GM04504 (cell line): ENCODE results near the gene CORIN.

ENCODE experiments used
- DNase-seq: peaks from one replicate; pipeline ENCODE4 v3.0.0-alpha.2; 2012; ENCODE audit warnings: low read depth

CORIN gene

DNA sequence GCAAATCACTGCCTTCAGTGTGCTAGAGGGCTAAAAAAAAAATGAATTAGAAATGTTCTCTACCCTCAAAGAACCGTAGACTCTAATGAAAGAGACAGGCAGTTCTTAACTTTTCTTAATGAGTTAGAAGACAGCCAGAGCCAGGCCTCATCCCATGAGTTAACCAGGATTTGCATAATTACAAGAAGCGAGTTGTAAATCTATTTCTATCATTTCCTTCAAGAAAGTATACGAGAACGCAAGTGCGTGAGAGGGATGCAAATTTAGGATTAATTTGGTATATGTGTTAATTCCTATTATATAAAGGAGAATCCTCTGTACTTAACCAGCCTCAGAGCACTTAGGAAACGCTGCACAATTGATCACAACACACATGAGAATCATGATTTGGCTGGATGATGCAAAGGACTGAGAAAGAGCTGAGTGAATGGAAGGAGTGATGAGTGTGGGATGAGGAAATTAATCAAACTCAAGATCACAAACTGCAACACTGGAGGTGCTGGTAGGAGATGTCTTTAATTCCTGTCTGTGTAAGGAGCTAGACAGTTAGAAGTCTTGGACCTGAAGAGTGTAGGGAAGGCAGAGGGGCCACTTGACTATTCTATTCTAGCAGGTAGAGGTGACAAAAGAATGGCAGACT, 195.6 kb downstream of the CORIN start:
- no peak for DNase-seq

DNA sequence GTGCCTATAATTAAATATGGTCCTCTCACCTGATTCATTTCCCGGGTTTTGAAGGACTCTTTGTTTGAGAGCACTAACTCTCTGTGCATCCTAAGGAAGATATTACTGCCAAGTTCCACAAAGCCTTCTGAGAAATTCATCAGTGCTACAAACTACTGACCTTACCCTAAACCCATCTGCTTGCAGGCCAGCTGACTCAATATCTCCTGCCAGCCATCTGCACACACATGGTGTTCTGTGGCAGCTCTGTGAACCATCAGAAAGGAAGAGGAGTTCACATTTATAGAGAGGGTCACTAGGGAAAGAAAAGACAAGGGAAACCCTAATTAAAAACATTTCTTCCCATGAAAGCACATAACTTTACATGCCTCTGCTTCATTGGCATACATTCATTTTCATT, 196.1 kb downstream of the CORIN start:
- DNase-seq = no peak

DNA sequence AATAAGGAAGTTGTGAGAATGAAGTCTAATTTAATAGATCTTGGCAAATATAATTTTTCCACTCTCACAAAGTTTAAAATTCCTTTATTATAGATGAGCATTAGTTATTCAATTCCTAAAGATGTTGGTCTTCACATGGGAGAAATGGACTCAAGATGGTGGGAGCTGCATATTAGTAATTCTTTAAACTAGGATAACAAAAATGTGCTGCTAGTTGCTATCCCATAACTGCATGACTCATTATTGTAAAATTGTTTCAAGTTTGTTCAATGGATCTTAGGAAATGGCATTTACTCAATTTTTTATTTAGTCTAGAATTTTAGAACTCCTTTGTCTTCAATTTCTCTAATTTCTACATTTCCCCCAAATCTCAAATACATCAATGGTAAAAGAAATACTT, 197.0 kb downstream of the CORIN start:
- DNase-seq = no peak

DNA sequence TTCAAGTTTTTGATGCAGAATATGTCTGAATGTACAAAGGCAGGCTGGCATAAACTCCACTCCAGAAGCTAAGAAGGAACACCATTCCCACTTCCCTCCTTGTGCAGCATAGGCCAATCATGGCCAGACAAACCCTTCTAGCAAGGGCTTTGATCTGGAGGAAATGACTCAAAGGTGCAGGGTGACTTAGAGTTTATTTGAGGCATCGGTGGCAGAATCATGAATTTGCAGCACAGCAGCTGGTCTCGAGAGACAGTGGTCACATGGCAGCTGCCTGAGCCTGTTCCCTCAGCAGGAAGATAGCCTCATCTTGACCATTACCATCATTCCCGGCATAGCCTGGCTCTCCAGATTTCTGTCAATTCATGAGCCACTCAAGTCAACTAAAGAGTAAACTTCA, 198.3 kb downstream of the CORIN start:
- no peak for DNase-seq

DNA sequence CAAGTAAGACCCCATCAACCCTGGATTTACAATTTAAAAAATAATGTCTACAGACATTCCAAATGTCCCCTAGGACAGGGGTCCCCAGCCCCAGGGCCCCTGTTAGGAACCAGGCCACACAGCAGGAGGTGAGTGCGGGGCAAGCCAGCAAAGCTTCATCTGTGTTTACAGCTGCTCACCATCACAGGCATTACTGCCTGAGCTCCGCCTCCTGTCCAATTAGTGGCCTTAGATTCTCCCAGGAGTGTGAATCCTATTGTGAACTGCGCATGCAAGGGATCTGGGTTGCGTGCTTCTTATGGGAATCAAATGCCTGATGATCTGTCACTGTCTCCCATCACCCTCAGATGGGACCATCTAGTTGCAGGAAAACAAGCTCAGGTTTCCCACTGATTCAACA, 206.7 kb downstream of the CORIN start:
- no peak for DNase-seq

DNA sequence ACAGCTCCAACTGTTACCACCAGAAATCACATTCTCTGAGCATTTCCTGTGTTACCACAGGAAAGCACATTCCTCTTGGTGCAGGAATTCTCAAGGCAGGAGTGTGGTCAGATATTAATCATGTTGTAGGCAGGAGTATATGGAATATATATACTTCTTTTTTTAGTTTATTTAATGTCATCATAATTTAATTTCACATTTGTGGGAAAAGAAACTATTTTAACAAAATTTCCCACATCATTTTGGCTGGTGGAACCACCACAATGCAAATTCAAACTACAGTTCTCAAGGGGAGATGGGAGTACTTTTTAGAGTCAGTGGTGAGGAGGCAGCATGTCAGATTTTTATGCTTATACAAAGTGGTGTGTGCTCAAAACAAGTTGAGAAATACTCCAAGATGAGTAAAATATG, 213.8 kb downstream of the CORIN start:
- DNase-seq = no peak

DNA sequence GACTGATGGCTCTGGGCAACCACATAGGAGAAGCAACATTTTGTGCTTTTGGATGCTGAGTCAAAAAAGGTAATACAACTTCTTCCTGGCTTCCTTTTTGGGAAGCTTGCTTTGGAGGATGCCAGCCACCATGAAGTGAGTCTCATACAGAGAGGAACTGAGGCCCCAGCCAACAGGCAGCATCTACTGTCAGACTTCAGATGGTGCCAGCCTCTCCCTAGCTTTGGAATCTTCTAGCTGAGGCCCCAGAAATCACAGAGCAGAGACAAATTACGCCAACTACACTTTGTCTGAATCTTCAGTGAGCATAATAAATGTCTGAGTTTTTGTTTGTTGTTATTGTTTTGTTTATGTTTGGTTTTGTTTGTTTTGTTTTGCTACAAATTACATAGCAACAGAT, 216.7 kb downstream of the CORIN start:
- DNase-seq = no peak

DNA sequence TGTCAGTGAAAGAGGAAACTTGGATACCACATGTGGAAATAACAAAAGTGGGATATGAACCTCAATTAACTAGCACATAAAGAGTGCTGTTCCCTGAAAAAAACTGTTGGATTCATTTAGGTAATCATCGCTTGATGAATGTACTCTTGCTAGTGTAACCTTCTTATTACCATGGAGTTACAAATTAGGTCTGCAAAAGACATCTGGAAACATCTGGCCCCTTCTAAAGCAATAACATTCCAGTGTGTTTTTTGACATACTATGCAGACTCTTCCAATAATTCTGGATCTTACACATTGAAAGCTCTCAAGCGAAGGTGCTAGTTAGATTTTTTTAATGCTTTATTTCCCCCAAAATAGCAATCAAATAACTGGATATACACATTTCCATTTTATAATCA, 218.2 kb downstream of the CORIN start:
- no peak for DNase-seq

DNA sequence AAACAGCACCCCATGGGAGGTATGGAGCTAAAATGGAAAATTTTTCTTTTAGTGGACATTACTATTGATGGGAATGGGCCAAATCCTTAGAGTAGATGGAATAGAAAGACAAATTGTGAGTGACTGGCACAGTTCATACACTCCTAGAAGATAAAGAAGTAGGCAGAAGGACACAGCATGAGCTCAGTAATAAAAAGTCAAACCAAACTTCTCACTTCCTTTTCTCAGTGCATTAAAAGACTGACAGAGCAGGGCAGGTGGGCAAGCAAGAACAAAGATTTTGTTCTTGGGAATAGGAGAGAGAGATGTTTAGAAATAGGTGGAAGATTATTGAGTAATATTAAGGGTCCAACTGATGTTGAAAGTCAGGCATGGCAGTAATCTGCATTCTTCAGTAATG, 220.3 kb downstream of the CORIN start:
- DNase-seq = no peak

DNA sequence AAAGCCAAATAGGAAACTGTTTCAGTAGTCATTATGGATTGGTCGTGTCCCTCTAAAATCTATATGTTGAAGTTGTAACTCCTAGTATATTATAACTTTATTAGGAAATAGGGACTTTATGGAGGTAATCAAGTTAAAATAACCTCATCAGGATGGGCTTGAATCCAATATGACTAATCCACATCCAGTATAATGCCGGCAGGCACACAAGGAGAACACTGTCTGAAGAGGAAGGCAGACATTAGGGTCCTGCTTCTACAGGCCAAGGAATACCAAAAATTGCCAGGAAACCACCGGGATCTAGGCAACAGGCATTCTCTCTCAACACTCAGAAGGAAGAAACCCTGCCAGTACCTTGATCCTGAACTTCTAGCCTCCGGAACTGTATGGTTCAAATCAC, 222.5 kb downstream of the CORIN start:
- no peak for DNase-seq

DNA sequence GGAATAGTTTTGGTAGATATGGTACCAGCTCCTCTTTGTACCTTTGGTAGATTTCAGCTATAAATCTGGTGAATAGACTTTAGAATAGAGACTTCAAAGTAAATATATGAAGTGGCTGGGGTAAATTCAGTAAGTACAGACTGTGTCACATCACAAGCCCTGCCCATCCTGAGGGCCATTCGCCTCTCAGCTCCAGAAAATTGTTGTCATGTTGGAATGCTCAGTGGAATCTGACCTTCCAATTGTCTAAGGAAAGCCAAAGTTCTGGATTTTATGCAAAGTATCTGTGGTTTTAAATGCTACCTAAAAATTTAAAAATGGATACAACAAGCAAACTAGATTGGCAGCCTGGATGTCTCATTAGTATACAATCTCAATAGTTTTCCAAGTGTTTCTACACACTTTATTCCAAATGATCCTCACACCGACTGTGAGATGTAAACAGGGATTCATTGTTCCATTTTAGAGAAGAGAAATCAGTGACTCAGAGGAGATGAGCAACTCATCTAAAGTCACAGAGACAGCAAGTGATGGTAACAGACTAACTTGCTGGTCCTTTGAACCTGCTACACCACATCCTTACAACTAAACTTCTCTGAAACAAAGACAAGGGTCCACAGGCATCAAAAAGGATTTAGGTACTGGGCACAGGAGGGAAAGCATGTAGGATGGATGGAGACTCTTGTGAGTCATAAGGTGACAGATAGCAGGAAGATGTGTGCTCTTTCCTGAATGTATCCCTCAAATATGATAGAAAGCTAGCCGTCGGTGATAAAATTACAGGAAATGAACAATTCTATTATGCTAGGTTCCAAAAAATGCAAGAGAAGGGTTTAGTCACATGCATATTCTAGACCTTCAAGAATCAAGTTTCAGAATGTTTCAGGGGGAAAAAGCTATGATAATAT, 225.5 kb downstream of the CORIN start:
- no peak for DNase-seq

DNA sequence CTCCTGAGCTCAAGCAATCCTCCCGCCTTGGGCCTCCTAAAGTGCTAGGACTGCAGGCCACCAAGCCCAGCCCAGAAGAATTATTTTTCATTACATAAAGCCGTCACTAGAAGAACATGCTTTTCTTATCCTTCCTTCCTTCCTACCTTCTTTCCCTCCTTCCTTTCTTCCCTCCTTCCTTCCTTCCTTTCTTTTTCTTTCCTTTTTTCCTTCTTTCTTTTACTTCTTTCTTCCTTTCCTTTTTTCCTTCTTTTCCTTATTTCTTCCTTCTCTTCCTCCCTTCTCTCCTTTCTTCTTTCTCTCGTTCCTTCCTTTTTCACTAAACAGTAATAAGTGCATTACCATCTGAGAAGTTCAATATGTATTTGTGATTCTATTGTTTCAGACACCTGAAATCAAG, 231.4 kb downstream of the CORIN start:
- DNase-seq = no peak

DNA sequence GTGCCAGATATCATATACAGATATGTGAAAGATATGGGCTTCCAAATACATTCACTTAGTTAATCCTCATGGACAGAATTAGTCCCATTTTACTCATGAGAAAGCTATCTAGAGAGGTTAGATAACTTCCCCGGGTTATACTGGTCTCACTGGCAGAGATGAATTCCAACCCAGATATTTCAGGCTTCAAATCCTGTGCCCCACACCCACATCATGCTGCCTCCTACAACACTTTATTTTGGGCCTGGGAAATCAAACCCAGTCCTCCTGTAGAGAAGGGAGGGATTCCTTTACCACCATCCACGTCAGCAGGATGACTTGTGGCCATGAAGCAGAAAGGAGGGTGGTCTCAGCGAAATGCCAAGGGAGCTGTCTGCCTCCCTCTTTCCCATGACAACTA, 239.0 kb downstream of the CORIN start:
- no peak for DNase-seq

DNA sequence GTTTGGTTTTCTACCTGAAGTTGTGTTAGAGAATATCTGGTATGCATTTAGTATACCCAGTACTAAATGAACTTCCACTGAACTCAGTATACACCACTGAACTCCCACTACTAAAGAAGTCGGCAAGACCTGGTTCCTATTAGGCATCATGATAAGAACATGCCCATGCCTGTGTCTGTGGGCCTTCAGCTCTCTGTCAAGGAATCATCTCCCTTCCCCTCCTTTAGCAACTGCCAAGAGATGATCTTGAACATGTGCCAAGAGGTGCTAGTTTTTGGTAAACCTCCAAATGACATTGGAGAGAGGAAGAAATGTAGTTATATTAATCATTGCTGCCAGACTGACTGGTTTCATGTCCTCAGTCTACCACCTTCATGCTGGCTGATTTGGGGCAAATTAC, 239.5 kb downstream of the CORIN start:
- no peak for DNase-seq

DNA sequence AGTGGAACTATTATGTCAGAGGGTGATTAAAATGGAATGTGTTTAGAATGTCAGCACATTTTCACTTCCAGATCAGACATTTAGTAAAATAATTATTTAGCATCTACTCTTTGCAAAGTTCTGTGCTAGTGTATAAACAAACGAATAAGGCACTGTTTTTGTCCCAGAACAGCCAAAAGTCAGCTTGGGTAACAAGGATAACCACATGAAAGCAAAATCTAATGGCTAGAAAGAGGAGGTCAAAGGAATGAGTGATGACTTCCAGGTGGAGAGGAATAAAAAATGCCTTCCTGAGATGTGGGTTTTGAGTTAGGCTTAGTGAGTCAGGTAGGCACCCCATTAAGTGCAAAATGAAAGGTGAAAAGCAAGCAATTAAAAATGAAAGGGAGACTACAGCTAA, 240.2 kb downstream of the CORIN start:
- DNase-seq = no peak

DNA sequence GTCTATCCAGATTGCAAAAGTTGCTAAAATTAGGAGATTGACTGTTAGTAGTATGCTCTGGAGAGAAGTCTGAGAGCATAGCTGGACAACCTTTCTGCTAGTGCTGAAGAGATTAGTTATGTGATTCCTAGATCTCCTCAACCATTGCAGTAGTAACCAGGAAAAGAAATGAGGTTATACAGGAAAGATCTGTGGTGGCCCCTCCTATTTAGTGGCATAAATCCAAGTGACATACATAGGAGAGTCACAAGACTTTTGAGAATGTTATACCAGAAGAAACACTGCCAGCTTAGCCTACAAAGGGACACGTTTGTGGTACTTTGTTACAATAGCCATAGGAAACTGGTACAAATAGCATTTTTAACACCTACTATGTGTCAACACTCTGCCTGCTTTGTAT, 247.5 kb downstream of the CORIN start:
- DNase-seq = no peak

DNA sequence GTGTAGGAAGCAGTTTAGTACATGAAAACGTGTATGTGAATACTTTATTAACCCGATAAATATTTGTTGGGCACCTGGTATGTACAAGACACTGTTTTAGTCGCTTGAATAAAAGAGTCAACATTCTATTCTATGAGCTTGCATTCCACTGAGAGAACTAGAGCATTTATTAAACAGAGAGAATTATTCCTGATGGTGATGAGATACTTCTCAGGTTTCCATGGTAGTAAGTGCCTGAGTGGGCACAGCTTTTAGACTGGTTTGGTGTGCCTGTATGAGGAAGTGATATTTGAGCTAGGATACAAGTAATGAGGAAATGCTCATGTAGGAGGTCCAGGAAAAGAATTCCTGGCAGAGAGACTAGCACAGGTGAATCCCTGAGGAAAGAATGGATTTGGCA, 258.6 kb downstream of the CORIN start:
- DNase-seq = no peak

DNA sequence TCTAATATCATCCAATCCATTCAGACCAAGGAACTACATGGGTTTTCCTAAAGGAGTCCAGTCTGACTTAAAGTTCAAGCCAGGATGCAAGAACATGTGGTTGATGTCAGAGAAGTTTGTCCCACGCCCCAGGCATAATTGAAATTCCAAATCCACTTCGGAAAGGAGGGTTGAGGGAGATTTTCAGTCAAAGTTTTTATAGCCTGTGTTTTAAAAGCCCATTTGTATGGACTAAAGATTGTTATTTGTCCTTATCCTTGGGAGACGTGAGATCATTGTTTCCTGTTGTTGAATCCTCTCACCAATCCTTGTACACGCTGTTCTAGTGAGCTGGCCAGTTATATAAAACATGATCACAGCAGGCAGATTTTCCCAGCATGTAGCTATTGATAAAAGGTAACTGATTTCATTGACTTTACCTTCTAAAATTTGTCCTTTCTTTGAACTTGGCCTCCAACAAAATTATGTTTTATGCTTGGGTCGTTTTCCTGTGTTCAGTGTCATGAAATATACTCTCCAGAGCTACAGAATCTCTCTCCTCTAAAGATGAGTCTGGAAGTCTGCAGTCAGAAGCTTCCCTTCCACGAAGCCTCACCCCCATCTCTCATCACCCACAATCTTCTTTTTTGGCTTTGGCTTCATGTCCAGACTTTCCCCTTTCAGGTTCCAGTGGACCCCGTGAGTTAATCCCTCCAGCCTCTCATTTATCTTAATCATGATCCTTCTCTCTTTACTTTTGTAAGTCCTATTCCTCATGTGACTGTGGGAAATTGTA, 259.9 kb downstream of the CORIN start:
- DNase-seq = peak; percentile 21

DNA sequence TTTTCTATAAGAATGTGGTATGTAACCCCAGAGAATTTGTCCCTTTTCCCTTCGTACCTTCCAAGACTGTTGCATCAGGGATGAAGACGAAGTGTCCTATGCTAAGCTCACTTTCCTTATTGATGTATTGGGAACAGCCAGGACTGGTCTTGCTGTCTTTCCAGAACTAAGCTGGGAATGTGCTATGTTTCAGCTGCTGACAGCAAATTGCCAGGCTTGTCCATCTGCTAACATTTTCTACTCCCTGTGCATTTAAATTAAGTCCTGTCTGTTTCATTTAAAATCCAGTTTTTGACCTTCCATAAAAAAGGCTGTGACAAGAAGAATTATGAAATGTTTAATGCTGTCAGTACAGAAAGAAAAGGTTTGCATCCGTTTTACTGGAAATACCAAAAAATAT, 264.9 kb downstream of the CORIN start:
- DNase-seq = no peak

DNA sequence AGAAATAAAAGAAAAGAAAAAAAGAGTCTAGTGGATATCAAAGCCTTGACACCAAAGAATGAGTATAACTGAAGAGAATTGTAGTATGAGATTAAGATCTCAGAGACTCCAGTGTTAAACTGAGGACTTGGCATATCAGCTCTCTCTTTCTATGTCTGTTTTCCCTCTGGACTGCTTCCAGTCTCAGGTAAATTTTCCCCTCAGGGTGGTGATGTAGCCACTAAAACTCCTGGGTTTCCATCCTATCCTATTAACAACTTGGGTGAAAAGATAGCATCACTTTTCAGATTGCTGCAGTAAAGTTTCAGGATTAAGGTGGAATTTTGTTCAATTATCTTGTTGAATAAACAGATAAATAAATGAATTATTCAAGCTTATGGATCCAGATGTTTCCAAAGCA, 267.1 kb downstream of the CORIN start:
- DNase-seq = no peak

DNA sequence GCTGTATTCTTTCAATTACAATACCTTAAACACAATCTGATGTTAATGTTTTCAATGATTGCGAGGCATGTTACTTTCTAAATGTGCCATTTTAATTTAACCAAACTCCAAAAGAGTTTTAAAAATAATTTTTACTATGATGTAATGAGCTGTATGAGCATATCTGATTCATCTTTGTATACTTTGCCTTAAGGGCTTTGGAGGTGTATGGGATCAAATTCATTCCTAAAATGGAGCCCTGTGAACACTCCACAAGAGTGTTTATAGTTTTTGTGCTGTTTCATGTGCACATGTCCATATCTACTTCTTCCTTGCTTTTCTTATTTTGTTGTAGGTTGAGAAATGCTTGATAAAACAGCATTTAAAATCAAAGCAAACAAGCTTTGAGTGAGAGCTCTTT, 270.4 kb downstream of the CORIN start:
- DNase-seq = no peak

DNA sequence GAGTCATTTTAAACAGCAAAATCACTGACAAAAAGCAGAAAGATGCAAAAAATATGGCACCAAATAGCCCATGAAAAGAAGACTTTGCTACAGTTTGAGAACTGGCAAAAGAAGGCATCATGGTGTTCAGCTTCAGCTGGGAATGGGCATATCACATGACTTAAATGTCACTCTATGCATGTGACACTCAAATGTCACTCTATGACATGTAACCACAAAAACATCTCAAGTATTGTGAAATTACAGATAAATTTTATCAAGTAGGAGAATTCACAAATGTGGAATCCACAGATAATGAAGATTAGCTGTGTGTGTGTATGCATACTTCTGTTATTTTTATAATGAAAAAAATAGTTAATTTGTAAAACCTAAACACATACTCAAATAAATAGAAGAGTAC, 270.9 kb downstream of the CORIN start:
- no peak for DNase-seq

DNA sequence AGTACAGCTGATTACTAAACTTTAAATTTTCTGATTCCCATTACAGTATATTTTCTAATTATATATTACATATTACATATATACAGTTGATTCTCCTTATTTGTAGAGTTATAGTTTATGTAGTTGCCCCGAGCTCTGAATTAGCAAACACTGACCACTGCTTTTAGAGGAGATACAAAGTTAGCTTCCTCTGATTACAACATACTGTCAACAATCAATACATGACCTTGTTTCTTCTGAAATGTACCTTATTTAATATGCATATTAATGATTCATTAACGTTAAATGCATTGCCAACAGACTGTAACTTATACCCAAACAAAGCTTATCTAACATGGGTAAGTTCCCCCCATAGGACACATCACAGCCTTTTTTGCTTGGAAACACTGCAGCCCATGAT, 271.3 kb downstream of the CORIN start:
- DNase-seq = no peak
